ENCODE measurements around the gene MROH9.
A peak's percentile ranks its signal among the peaks of the same experiment; 100 is the strongest.
"Not testable (repeated sequence)": the region's sequence is repeated elsewhere in the genome, so short reads cannot be mapped to it uniquely, and the experiment has no call there.

The MROH9 gene

GRCh38 chr1:170931650-170932049 is 3.7 kb upstream of the MROH9 start:
- TF ChIP-seq GATA1 (IDR thresholded peaks at IDR 0.05; ENCODE audit: low read depth, low read length): no peak
- no peak for TF ChIP-seq POLR2A (IDR thresholded peaks at IDR 0.05; ENCODE audit: low read length)
- no peak for DNase-seq

- DNase-seq: no peak
- TF ChIP-seq POLR2A (IDR thresholded peaks at IDR 0.05; ENCODE audit: low read length): no peak
- TF ChIP-seq GATA1 (IDR thresholded peaks at IDR 0.05; ENCODE audit: low read depth, low read length): no peak
Observed at GRCh38 chr1:170932236-170932635, 3.1 kb upstream of the MROH9 start.

- TF ChIP-seq POLR2A (IDR thresholded peaks at IDR 0.05; ENCODE audit: low read length) (no peak), GATA1 (IDR thresholded peaks at IDR 0.05; ENCODE audit: low read depth, low read length) (no peak)
Observed at GRCh38 chr1:170938281-170938680, 2.9 kb downstream of the MROH9 start.

GRCh38 chr1:170939476-170939875 is 4.1 kb downstream of the MROH9 start:
- DNase-seq: no peak
- TF ChIP-seq POLR2A (IDR thresholded peaks at IDR 0.05; ENCODE audit: low read length) (no peak), GATA1 (IDR thresholded peaks at IDR 0.05; ENCODE audit: low read depth, low read length) (no peak)

More at GRCh38 chr1:170938281-170938680, 2.9 kb downstream of the MROH9 start:
- DNase-seq: no peak

- not testable (repeated sequence) for DNase-seq
Observed at GRCh38 chr1:170951744-170952143, 16.4 kb downstream of the MROH9 start.

GRCh38 chr1:170959385-170959784 is 24.1 kb downstream of the MROH9 start:
- no peak for TF ChIP-seq GATA1 (IDR thresholded peaks at IDR 0.05; ENCODE audit: low read depth, low read length)
- DNase-seq: no peak

GRCh38 chr1:170964506-170964905 is 29.2 kb downstream of the MROH9 start:
- DNase-seq: no peak
- TF ChIP-seq GATA1 (IDR thresholded peaks at IDR 0.05; ENCODE audit: low read depth, low read length) (no peak), POLR2A (IDR thresholded peaks at IDR 0.05; ENCODE audit: low read length) (no peak)

- no peak for TF ChIP-seq GATA1 (IDR thresholded peaks at IDR 0.05; ENCODE audit: low read depth, low read length)
- DNase-seq: peak; percentile 3 to 17
Observed at GRCh38 chr1:170967042-170967910, 31.9 kb downstream of the MROH9 start.

GRCh38 chr1:170970256-170970655 is 34.9 kb downstream of the MROH9 start:
- DNase-seq: no peak
- no peak for TF ChIP-seq GATA1 (IDR thresholded peaks at IDR 0.05; ENCODE audit: low read depth, low read length)
- no peak for TF ChIP-seq POLR2A (IDR thresholded peaks at IDR 0.05; ENCODE audit: low read length)

GRCh38 chr1:170978371-170978910 is 43.1 kb downstream of the MROH9 start:
- no peak for TF ChIP-seq POLR2A (IDR thresholded peaks at IDR 0.05; ENCODE audit: low read length)
- TF ChIP-seq GATA1 (IDR thresholded peaks at IDR 0.05; ENCODE audit: low read depth, low read length): no peak
- no peak for DNase-seq

GRCh38 chr1:170985406-170985805 is 50.1 kb downstream of the MROH9 start:
- TF ChIP-seq POLR2A (IDR thresholded peaks at IDR 0.05; ENCODE audit: low read length) (no peak), GATA1 (IDR thresholded peaks at IDR 0.05; ENCODE audit: low read depth, low read length) (no peak)
- DNase-seq: no peak

GRCh38 chr1:170986901-170987300 is 51.6 kb downstream of the MROH9 start:
- TF ChIP-seq POLR2A (IDR thresholded peaks at IDR 0.05; ENCODE audit: low read length) (no peak), GATA1 (IDR thresholded peaks at IDR 0.05; ENCODE audit: low read depth, low read length) (no peak)
- DNase-seq: no peak

- no peak for DNase-seq
- TF ChIP-seq POLR2A (IDR thresholded peaks at IDR 0.05; ENCODE audit: low read length): no peak
- TF ChIP-seq GATA1 (IDR thresholded peaks at IDR 0.05; ENCODE audit: low read depth, low read length): no peak
Observed at GRCh38 chr1:170987424-170987823, 52.1 kb downstream of the MROH9 start.

- TF ChIP-seq GATA1 (IDR thresholded peaks at IDR 0.05; ENCODE audit: low read depth, low read length) (no peak), POLR2A (IDR thresholded peaks at IDR 0.05; ENCODE audit: low read length) (no peak)
- no peak for DNase-seq
Observed at GRCh38 chr1:170993151-170993550, 57.8 kb downstream of the MROH9 start.

GRCh38 chr1:170993717-170994116 is 58.4 kb downstream of the MROH9 start:
- TF ChIP-seq POLR2A (IDR thresholded peaks at IDR 0.05; ENCODE audit: low read length): no peak
- no peak for TF ChIP-seq GATA1 (IDR thresholded peaks at IDR 0.05; ENCODE audit: low read depth, low read length)

More at GRCh38 chr1:170993717-170994116, 58.4 kb downstream of the MROH9 start:
- no peak for DNase-seq
